HG03135 (cell line): ENCODE data around the gene LSM3.
"Not testable (repeated sequence)": the region's sequence is repeated elsewhere in the genome, so short reads cannot be mapped to it uniquely, and the experiment has no call there.

ENCODE experiments used
- ATAC-seq: cut with Tn5 transposase; IDR thresholded peaks from one replicate; pipeline ENCODE4 v1.9.1; 2021; ENCODE audit warnings: mild to moderate bottlenecking, moderate library complexity; ENCODE audit not compliant: unreplicated experiment

LSM3 gene

DNA sequence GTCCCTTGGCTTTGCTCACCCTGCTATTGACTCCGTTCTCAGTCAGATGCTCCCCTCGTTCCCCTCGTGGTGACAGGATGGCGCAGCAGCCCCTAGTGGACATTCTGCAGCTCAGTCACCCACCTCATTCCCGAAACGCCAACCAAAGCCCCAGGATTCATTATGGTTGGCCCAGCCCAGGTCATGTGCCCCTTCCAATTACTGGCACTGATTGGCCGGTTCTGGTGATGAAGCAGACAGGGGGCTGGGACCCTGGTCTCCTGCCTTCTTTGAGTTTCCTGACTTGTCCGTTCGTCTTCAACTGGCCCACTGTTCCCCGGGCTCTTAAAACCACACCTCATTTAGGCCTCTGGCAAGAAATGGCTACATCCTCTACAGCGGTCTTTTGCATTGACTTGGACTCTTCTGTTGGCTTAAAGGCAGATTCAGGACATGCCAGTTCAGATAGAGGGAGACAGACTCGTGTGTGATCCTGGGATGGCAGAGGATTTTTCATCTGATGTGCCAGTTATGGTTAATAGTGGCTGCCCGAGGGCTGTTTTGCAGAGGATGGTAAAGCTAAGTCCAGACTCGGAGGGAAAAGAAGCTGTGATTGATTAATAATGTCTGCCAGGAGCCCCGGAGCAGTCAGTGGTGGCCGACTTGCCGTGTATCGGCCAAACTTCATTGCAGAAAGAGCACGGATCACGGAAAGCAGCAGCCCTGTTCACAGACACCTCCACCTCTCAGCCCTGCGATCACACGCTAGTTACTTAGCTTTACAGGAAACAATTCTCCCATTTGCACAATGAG is 37.8 kb downstream of the LSM3 start:
- ATAC-seq = no peak

DNA sequence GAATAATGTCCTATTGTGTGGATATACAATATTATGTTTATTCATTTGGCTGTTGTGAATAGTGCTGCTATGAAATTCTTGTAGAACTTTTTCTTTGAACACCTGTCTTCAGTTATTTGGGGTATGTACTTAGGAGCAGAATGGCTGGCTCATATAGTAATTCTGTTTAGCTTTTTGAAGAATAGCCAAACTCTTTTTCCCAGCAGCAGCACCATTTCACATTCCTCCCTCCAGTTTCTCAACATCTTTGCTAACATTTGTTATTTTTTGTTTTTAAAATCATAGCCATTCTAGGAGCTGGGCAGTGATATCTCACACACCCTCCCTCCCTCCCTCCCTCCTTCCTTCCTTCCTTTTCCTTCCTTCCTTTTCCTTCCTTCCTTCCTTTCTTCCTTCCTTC is 39.7 kb downstream of the LSM3 start:
- ATAC-seq = no peak

DNA sequence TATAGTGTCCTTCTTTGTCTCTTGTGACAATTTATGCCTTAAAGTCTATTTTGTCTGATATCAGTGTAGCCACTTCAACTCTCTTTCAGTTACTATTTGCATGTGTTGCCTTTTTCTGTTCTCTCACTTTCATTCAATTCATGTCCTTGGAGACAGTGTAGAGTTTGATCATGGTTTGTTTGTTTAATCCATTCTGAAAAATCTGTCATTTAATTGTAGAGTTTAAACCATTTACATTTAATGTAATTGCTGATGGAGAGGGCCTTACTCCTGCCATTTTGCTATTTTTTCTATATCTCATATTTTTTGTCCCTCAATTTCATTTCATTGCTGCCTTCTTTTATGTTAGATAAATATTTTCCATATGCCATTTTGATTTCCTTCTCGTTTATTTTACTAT is 42.3 kb downstream of the LSM3 start:
- no peak for ATAC-seq

DNA sequence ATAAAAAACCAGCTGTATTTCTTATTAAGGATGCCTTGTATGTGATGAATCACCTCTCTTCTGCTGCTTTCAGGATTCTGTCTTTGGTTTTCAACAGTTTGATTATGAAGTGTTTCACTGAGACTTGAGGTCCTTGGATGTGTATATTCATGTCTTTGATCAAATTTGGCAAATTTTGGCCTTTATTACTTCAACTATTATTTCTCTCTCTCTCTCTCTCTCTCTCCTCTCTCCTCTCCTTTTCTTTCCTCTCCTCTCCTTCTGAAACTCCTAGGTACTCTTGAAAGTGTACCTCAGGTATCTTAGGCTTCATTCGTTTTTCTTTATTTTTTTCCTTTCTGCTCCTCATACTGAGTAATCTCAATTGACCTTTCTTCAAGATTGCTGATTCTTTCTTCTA is 43.3 kb downstream of the LSM3 start:
- ATAC-seq = no peak

DNA sequence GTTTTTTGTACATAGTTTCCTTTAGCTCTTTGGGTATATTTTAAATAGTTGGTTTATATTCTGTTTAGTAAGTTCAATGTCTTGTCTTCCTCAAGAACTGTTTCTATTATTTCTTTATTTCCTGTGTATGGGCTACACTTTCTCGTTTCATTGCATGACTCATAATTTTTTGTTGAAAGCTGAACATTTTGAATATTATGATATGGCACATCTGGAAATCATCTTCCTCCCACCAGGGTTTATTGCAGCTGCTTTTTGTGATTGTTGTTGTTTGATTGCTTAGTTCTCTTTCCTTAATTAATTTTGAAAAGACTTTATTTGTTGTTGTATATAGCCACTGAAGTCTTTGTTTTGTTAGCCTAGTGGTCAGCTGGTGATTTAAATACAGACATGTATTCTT is 43.8 kb downstream of the LSM3 start:
- no peak for ATAC-seq

DNA sequence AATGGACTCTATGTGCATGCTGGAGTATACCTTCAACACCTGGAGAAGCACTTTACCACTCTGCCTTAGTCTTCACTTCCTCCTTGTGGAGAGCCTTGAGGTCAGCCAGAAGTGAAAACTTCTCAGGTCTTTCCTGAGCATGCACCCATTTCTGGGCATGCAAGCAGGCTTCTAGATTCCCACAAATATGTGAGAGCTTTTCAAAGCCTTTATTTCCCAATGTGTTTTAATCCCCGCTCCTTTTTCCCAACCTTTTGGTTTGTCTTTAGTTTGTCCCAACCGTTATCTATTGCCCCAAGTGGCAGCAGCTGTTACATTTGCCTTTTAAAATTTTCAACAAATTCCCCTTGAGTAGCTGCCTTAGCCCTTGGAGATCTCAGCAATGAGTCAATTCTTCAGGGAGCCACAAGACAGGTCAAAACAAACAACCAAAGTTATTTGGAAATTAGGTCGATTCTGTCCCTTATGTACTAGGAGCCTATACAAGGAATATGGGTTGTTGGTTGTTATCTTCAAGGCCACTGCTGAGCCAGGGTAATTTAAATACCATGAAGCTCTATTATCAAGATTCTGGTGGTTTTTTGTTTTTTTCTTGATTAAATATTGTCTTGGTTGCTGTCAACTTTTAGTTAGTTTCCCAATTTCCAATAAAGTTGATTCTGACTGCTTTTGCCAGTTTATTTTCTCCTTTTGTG is 44.4 kb downstream of the LSM3 start:
- no peak for ATAC-seq

DNA sequence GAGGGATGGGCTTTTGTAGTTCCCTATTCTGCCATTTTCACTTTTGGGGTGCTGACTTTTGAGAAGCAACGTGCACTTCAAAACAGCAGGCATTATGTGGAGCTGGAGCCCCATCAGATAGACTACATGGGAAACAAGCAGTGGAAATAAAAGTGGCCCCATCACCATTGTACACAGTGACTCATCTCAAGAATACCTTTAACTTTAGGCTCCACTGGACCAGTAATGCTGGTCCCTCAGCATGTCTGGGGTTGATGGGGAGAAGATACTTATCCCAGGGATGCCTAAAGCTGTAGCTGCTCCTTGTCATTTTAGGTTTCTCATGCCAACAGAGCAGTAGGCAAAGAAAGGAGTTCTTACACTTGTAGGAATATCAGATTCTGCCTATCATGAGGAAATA is 45.0 kb downstream of the LSM3 start:
- ATAC-seq = no peak

DNA sequence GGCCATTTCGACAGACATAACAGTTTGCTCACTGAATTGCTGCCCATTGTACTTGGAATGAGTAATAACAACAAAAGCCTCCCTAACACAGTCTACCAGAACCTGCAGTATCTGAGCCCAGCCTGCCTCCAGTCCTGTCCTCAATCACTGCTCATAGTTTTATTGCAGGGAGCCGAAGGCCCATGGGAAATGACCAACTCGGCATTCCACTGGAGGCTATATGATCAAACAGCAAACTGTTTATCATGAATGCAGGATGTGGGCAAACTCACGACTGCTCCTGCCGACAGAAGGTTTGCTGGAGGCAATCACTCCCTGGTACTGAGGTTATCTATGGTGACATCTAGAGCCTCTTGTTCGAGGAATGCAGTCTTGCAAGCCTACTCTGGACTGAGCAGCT is 46.3 kb downstream of the LSM3 start:
- ATAC-seq = no peak

DNA sequence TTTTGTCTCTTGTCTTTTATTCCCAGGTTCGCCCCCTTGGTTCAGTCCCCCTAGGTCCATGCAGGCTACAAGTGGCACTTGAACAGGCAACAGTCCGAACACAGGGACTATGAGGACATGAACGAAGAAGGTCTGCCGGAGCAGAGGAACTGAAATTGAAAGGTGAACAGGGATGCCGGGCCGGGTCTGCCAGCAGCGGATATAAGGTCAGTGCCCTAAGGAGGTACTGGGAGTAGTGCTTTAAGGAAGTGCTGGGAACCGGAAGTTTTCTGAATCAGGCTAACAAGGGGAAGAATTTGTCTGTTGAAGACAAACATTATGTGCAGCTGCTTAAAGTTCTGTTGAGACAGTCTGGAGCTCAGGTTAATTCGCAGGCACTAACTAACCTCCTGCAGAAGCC is 46.8 kb downstream of the LSM3 start:
- ATAC-seq = no peak

DNA sequence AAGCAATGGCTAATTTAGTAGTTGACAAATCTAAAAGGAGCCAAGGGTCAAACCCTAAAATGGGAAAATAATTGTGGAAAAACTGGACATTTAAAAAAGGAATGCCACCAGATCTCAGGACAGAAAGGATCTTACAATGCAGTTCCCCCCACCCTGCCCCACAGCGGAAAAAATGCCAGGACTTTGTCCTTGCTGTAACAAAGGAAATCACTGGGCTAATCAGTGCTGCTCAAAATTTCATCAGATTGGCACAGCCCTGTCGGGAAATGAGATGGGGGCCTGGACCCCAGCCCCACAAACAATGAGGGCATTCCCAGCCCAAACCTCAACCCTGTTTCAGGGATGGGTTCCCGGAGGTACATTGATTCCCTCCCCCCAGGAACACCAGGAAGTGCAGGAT is 47.7 kb downstream of the LSM3 start:
- ATAC-seq = not testable (repeated sequence)

DNA sequence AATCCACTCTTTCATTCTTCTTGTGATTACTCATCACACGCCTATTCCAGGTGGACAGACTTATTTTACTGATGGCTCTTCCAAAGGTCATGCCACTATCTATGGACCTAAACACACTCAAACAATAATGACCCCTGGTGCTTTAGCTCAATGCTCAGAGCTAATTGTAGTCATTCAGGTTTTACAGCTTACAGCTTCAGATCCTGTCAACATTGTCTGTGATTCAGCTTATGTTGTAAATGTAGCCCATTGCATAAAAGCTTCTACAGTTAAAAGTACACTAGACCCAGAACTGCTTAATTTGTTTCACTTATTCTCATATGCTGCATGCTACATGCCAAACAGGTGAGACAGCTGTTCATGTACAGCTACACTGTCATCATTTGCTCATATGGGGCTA is 49.2 kb downstream of the LSM3 start:
- no peak for ATAC-seq

DNA sequence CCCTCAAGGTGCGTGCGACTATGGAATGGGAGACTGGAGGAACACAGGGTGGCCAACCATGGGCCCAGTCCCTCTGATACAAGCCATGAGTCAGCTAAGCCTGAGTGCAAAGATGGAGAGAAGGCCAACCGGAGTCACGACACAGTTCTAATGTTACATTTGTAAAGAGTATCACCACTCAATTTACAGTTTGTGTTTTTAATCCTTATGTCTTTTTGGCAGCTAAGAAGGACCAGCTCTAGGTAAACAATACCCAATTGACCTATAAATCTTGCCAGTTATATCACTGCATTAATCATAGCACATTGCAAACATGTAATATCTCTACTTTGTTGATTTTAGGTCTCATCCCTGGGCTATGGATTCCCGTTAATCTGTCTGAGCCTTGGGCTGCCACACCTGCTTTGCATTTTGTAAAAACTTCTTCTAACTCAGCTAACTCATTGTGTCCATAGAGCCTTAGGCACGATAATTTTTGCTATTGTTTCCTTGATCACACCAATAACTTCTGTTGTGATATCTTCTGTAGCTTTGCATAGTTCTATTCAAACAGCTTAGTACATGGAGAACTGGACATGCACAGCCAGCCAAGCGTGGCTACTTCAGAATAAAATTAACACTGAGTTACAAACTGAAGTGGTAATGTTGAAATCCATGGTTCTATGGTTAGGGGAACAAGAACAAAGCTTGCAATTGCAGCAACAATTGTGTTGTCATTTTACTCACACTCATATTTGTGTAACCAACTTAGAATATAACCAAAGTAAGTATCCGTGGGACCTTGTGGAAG is 50.3 kb downstream of the LSM3 start:
- no peak for ATAC-seq

DNA sequence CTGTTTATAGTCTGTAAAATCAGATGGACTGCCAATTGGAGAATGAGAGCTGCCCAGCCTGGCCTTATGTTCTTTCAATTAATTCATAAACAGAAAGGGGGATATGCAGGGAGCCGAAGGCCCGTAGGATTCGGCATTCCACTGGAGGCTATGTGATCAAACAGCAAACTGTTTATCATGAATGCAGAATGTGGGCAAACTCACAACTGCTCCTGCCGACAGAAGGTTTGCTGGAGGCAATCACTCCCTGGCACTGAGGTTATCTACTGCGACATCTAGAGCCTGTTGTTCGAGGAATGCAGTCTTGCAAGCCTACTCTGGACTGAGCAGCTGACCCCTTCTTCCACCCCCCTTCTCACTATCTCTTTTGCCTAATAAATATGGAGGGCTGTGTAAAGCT is 51.1 kb downstream of the LSM3 start:
- ATAC-seq = not testable (repeated sequence)

DNA sequence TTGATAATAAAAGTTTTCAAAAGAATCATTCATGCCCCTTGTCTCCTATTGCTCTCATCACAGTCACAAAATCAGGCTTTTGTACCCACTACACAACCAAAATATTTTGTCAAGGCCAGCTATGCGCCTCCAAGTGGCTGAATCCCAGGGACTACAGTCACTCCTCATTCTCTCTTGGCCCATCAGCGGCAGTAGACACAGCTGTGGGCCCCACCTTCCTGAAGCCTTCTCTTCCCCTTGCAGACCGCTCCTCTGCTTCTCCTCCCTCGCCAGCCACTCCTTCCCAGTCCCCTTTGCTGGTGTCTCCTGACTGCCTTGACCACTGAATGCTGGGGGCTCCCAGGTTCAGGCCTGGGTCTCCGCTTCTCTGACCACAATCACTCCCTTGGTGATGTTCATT is 52.1 kb downstream of the LSM3 start:
- no peak for ATAC-seq

DNA sequence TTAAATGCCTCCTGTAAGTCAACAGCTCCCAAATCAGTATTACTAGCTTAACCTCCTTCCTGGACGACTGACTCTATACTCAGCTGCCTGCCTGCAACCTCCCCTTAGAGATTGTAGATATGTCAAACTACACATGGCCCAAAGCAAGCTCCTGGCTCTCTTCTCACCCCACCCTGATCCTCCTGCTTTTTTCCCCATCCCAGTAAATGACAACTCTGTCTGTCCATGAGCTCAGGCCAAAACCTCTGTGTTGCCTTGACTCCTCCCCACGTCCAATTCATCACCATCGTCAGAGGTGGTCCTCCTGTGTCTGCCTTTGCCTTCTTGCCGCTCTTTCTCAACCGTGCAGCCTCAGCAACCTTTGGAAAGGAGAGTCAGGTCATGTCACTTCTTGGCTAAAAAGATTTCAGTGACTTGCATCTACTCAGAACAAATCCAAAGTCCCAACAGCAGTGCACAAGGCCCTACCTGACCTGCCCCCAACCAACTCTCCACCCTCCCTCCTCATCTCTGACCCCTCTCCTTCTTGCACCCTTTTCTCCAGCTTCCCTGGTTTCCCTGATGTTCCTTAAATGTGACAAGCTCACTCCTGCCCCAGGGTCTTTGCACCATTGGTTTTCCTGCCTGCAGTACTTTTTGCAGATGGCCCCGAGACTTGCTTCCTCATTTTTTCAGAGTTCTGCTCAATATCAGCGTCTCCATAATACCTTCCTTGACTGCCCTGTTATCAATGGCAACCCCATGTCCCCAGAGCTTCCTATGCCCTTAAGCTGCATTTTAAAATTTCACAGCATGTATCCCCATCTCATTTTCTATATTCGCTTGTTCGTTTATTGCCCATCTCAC is 52.8 kb downstream of the LSM3 start:
- ATAC-seq = no peak

DNA sequence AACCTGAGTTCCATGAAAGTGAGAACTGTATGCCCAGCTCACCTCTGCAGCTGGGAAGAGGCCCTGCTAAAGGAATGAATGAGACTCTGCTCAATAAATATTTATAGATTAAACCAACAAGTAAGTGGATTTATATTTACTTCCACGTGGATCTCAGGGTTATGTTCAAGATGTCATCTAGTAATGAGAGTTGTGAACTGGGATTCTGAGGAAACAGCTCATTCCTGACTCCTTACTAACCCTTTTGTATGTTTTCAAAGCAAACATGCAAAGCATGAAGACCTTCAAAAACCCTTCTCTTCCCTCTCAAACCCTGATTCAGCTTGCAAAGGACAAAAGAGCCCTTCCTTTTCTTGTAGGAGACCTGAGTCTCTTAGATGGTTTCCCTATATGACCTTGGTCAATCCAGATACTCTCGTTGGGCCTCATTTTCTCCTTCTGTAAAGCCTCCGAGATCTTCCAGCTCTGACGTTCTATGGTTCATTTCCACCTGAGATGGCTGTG is 53.4 kb downstream of the LSM3 start:
- ATAC-seq = no peak

DNA sequence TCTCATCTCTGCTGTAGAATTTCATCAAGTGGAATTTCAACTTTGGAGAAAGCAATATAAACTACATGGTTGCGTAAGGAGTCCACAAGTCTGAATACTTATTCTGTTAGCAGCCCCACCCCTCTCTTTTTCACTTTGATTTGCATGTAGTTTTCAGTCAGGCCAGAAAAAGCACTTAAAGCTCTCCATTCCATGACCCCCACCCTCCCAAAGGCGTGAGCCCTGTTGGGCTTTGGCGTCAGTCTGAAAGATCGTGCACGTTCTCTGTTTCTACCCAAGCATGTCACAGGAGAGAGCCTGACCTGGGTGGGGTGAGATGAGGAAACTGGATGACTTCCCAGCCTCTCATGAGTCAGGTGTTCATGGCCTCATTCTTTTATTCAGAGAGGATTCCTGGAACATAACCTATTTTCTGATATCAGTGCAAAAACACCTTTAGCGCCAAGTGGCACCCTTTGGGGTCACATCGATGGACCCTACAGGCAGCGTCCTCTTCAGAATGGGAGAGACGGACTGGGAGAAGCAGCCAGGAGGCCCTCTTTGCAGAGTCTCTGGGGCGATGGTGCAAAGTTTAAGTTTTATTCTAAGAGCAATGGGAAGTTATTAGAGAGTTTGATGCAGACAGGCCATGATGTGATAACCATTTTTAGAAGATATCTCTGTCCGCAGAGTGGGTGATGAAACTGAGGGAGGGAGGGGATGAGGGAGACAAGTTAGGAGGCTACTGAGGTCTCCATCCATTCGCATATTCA is 55.8 kb downstream of the LSM3 start:
- no peak for ATAC-seq

DNA sequence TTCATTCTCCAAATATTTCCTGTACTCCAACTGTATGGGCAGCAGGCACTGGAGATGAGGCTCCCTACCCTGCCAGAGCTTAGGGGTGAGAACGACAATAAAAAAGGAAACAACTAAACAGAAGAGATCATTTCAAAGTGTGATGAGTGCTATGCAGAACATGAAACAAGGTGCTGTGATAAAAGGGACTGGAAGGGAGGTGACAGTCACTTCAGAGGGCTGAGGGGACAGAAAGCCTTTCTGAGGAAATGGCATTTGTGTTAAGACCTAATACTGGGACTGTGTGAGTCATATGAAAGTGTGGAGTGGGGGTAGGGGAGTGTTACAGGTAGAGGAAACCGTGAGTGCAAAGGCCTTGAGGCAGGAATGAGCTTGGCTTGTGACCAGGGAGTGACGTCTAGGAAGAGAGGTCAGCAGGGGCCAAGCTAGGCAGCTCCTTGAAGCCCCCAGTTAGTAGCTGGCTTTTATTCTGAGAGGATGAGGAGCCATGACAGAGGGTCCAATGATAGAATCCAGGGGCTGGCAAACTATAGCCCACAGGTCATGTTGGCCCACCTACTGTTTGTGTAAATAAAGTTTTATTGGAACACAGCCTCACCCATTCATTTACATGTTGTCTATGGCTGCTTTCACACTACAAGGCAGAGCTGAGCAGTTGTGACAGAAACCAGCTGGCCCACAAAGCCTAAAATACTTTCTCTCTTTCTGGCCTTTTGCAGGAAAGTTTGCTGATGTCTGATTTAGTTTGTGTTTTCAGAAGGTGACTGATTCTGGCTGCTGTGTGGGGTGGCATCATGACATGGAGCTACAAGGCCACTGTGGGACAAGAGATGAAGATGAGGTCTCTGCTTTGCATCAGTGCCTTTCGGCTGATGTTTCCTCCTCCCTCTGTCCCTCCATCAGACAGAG is 56.6 kb downstream of the LSM3 start:
- ATAC-seq = no peak

DNA sequence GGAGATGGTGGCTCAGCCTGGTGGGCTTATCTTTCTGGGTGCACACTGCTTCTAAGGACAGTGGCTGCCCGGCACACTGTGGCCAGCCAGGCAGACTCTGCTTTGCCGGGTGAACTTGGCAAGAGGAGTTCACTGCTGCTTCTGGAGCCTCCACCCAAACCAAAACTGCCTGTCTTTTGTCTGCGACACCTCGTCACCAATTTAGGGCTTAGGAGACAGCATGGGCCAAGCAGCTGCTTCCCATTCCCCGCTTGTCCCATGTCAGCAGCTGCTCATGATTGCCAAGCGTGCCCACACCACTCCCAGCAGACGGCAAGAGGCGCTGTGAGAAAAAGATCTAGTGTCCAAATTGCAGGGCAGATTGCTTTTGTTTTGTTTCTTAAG is 57.3 kb downstream of the LSM3 start:
- ATAC-seq = no peak
